Stomach (tissue), 4 donors: Measurements from ENCODE around the gene GGT6.

ENCODE experiments used
- EP300 ChIP-seq: sonication (generic); formaldehyde crosslinking; IDR thresholded peaks from one replicate; pipeline ENCODE4 v1.6.1; 2017; ENCODE audit warnings: antibody characterized with exemption
- POLR2A ChIP-seq, 4 donors: fragments of 450-650 bp; IDR thresholded peaks; one replicate each; pipeline ENCODE4 v1.6.1; 2016; ENCODE audit warnings: antibody characterized with exemption in 4 of 4, control low read depth in 2 of 4, mild to moderate bottlenecking in 1 of 4, moderate library complexity in 1 of 4
- POLR2AphosphoS5 ChIP-seq, 3 donors: sonication (generic); formaldehyde crosslinking; IDR thresholded peaks; one replicate each; pipeline ENCODE4 v1.6.1; 2016; ENCODE audit warnings: antibody characterized with exemption in 3 of 3
- TF ChIP-seq, protein P1 (sequence below), 7 experiments: fragments of 450-650 bp in 4 of 7; fragments of 200-600 bp in 3 of 7; sonication (generic) in 3 of 7; IDR thresholded peaks; one replicate each; pipeline ENCODE4 v1.5.1; 2016 to 2019; ENCODE audit warnings: antibody characterized with exemption in 7 of 7, control low read depth in 2 of 7, mild to moderate bottlenecking in 1 of 7

- TF ChIP-seq, protein P1, sequence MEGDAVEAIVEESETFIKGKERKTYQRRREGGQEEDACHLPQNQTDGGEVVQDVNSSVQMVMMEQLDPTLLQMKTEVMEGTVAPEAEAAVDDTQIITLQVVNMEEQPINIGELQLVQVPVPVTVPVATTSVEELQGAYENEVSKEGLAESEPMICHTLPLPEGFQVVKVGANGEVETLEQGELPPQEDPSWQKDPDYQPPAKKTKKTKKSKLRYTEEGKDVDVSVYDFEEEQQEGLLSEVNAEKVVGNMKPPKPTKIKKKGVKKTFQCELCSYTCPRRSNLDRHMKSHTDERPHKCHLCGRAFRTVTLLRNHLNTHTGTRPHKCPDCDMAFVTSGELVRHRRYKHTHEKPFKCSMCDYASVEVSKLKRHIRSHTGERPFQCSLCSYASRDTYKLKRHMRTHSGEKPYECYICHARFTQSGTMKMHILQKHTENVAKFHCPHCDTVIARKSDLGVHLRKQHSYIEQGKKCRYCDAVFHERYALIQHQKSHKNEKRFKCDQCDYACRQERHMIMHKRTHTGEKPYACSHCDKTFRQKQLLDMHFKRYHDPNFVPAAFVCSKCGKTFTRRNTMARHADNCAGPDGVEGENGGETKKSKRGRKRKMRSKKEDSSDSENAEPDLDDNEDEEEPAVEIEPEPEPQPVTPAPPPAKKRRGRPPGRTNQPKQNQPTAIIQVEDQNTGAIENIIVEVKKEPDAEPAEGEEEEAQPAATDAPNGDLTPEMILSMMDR (IDR thresholded peaks at IDR 0.05), result no peak
- no peak for TF ChIP-seq EP300
- TF ChIP-seq POLR2A (IDR thresholded peaks at IDR 0.05), result no peak
- TF ChIP-seq POLR2AphosphoS5 (IDR thresholded peaks at IDR 0.05), result no peak
Measured at GRCh38 chr17:4555873-4556759, 4.3 kb downstream of the GGT6 start.
